HG03025 (cell line): ENCODE results near the gene C18orf63.

Experiments used
- ATAC-seq: cut with Tn5 transposase; IDR thresholded peaks from one replicate; pipeline ENCODE4 v1.9.1; 2021; ENCODE audit warnings: mild to moderate bottlenecking, moderate library complexity; ENCODE audit not compliant: unreplicated experiment, low FRiP score

The C18orf63 gene

DNA sequence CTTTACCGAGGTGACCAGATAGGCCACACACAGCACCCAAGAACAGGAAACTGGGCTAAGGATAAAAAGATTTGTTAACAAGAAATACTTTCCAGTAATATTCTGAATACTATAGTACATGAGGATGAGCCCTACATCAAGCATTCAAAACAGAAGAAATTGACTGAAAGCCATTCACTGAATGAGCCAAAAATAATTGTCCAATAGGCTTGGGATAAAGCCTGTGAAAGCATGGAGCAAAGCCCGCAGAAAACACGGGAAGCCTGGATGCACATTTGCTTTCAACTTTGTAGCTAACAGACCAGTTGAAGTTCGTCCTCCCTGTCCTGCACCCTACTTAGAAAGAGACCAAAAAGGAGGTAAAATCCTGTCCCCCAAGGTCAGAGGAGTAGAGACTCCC, 85.2 kb downstream of the C18orf63 start:
- ATAC-seq: no peak

DNA sequence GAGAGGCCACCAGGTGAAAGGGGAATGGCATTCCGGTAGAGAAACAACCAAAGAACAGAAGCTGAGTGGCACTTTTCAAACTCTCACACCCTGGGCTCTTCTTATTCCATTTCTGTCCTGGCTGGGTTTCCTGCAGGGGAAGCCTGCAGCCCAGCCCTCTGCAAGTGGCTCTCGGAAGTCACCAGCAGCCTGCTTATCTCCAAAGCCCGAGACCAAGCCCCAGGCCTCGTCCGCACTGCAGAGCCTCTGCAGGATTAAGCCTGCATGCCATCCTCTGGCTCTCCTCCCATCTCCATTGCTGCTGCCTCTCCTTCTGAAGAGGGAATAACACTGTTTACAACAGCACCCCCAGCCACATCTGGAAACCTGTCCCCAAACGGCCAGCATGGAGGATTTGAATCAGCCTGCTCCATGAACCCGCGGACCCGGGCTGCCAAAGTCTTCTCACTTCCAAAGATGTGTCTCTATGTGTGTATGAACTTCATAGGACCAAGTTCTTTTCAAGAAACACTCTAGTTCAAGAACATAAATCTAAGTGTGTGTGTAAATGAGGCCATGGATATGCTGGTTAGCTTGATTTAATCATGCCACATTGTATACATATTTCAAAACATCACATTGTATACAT, 87.3 kb downstream of the C18orf63 start:
- ATAC-seq: no peak

DNA sequence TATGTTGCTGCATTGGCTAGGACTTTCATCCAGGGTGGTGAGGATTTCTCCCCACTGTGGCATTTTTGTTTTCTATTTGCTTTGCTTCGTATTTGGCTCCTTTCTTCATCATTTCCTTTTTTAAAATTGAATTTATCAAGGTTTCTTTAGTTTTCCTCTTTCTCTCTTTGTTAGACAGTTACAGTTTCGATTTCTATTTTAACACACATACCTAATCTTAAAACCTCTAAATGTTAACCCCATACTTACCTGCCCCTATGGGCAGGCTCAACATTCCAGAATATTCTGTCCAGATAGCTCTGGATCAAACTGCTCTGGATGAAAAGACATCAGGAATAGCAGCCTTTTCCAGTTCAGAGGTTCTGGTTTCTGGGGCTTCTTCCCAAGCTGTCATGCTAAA, 92.2 kb downstream of the C18orf63 start:
- ATAC-seq: no peak
